ENCODE measurements around the gene TNRC18.

GRCh38 chr7:5350600-5351385, 72.8 kb downstream of the TNRC18 start:
- no peak for TF ChIP-seq CTCF (tag by site-specific recombination; IDR thresholded peaks at IDR 0.05)
- TF ChIP-seq TRIM28 (IDR thresholded peaks at IDR 0.05; ENCODE audit: borderline replicate concordance, low read length) = no peak
- no peak for TF ChIP-seq ZSCAN16 (tag by site-specific recombination; IDR thresholded peaks at IDR 0.05)
- no peak for TF ChIP-seq ZNF2 (tag by site-specific recombination; IDR thresholded peaks at IDR 0.05)
- TF ChIP-seq SCRT1 (tag by site-specific recombination; IDR thresholded peaks at IDR 0.05; ENCODE audit: borderline replicate concordance) = no peak

Data from HEK293 (cell line).